RCC 7860 (cell line): ENCODE measurements around the gene SVIL.
"Not testable (repeated sequence)": the region's sequence is repeated elsewhere in the genome, so short reads cannot be mapped to it uniquely, and the experiment has no call there.

Source experiments
- DNase-seq: peaks from one replicate; pipeline ENCODE4 v3.0.0-alpha.2; 2015; ENCODE audit warnings: low spot score
- FAIRE-seq: peaks from 2 replicates; lab custom pipeline; 2012; peaks lifted over from hg19 to GRCh38; lab: Jason Lieb, UNC

SVIL gene

GRCh38 chr10:29606693-29607092 is 28.1 kb downstream of the SVIL start:
- not testable (repeated sequence) for DNase-seq, FAIRE-seq

- FAIRE-seq (no peak), DNase-seq (no peak)
These were observed 30.4 kb downstream of the SVIL start for GRCh38 chr10:29604291-29604825.

- no peak for DNase-seq
- FAIRE-seq: no peak
These were observed 31.4 kb downstream of the SVIL start for GRCh38 chr10:29603223-29603896.

- no peak for FAIRE-seq
These were observed 34.0 kb downstream of the SVIL start for GRCh38 chr10:29600821-29601220.

GRCh38 chr10:29600067-29600466 is 34.7 kb downstream of the SVIL start:
- DNase-seq (peak; percentile 74), FAIRE-seq (peak; percentile 61)

More at GRCh38 chr10:29600821-29601220, 34.0 kb downstream of the SVIL start:
- DNase-seq: no peak

GRCh38 chr10:29598851-29599311 is 35.9 kb downstream of the SVIL start:
- DNase-seq (no peak), FAIRE-seq (no peak)

- no peak for FAIRE-seq
- DNase-seq: no peak
These were observed 37.9 kb downstream of the SVIL start for GRCh38 chr10:29596826-29597225.

GRCh38 chr10:29596356-29596755 is 38.4 kb downstream of the SVIL start:
- no peak for FAIRE-seq
- no peak for DNase-seq

- DNase-seq (no peak), FAIRE-seq (no peak)
These were observed 39.0 kb downstream of the SVIL start for GRCh38 chr10:29595636-29596225.

GRCh38 chr10:29595146-29595545 is 39.6 kb downstream of the SVIL start:
- DNase-seq (no peak), FAIRE-seq (no peak)

GRCh38 chr10:29591651-29591968 is 43.2 kb downstream of the SVIL start:
- FAIRE-seq: no peak
- no peak for DNase-seq

GRCh38 chr10:29590915-29591650 is 43.7 kb downstream of the SVIL start:
- FAIRE-seq (no peak), DNase-seq (no peak)

- FAIRE-seq: no peak
- DNase-seq: peak; percentile 54
These were observed 45.9 kb downstream of the SVIL start for GRCh38 chr10:29588629-29589421.

GRCh38 chr10:29587750-29588628 is 46.8 kb downstream of the SVIL start:
- FAIRE-seq, DNase-seq: not testable (repeated sequence)

GRCh38 chr10:29587102-29587749 is 47.5 kb downstream of the SVIL start:
- not testable (repeated sequence) for FAIRE-seq, DNase-seq

GRCh38 chr10:29586509-29586908 is 48.3 kb downstream of the SVIL start:
- FAIRE-seq: no peak
- no peak for DNase-seq

- no peak for DNase-seq
These were observed 49.2 kb downstream of the SVIL start for GRCh38 chr10:29585488-29585976.

GRCh38 chr10:29584436-29584835 is 50.3 kb downstream of the SVIL start:
- FAIRE-seq (no peak), DNase-seq (no peak)

More at GRCh38 chr10:29585488-29585976, 49.2 kb downstream of the SVIL start:
- FAIRE-seq: no peak

- DNase-seq (peak; percentile 39), FAIRE-seq (no peak)
These were observed 51.1 kb downstream of the SVIL start for GRCh38 chr10:29583674-29584073.
